GM19455 (cell line): ENCODE data around the gene TLX1.
"Not testable (repeated sequence)": the region's sequence is repeated elsewhere in the genome, so short reads cannot be mapped to it uniquely, and the experiment has no call there.

Experiments
- ATAC-seq: cut with Tn5 transposase; IDR thresholded peaks from one replicate; pipeline ENCODE4 v1.9.1; 2021; ENCODE audit not compliant: unreplicated experiment

TLX1 gene

DNA sequence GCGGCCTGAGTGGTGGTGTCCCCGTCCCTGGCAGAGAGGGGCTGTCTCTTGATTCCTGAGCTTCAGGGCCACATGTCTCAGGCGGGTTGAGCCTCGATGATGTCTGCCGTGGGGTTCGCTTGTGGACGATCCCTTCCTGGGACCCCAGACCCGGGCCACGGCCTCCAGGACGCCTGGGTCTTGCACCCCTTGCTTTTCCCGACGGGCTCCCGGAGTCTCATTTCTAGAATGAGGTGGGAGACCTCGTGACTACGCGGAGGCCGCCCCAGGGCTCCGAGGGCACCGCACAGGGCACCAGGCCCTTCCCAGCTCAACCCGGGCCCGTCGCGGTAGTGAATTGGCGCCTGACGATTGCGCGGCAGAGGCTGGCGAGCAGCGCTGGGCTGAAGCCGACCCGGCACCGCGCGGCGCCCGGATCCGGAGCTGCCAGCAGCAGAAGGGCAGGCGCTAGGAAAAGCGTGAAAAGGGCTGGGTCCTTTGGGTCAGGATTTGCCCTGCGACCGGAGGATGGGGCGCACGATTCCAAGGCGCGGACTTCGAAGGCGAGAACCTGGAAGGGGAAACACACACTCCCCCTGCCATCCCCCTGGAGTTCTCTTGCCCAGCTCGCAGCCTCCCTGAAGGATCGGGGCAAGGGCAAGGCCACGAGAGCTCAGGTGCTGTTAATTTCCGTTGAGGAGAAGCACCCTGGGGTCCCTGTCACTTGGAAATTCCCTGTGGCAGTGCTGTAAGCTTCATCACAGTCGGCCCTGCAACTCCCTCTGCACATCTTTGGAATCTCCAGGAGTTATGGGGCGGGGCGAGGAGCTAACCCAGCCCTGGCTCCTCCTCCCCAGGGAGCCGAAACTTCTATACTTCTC lies 15.5 kb downstream of the TLX1 start:
- no peak for ATAC-seq

DNA sequence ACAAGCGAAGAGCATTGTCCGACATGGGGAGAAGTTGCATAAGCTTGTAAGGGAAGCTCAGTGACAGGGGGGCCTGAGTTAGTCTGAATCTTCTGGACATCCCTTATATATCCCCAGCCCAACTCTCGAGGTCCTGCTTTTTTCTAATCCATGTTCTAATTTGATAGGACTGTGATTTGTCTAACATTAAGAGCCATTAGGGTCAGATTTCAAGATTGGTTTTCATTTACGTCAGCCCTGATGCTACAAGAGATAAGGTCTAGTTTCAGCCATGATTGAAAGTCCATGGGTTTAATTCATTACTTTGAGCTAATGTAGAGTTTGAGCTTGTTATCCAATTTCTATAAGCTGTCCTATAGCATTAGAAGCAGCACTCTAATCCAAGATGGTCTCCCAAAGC lies 20.3 kb downstream of the TLX1 start:
- no peak for ATAC-seq

DNA sequence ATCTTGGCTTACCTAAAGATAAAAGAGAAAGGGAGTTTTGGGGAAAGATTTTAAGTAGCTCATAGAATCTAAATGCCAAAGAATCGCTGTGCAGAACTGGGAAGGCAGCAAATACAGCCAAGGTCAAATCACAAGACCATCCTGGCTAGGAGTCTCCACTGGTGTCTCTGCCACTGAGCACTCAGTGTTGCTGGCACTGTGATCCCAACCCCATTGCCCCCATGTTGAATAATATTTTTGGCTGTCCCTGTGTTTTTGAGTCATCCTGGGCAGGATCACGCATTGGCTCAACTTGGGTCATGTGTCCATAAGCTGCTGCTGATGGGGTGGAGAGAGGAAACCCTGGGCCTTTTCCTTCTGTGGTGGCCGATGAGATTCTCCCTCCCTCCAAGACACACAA lies 21.2 kb downstream of the TLX1 start:
- no peak for ATAC-seq

DNA sequence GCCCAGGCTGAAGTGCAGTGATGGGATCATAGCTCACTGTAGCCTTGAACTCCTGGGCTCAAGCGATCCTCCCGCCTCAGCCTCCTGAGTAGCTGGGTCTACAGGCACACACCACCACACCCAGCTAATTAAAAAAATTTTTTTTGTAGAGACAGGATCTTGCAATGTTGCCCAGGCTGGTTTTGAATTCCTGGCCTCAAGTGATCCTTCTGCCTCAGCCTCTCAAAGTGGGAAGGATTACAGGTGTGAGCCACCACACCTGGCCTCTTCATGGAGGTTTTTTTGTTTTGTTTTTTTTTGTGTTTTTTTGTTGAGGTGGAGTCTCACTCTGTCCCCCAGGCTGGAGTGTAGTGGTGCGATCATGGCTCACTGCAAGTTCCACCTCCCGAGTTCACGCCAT lies 23.4 kb downstream of the TLX1 start:
- not testable (repeated sequence) for ATAC-seq

DNA sequence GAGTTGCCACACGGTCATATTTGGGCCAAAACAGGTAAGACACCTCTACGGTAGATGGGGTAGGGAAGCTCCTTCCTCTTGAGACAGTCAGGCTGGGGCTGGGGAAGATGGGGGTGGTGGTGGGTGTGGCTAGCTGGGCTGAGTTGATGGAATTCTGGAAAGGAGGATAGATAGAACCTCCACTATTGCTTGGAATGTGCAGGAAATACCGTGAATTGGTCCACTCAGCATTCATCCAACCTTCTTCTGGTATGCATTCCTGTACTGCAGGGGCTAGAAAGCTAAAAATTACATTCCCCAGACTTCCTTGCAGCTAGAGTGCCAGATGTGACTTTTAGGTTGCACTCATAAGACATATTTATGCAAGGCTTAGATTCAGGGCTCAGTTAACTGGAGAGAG lies 24.8 kb downstream of the TLX1 start:
- no peak for ATAC-seq

DNA sequence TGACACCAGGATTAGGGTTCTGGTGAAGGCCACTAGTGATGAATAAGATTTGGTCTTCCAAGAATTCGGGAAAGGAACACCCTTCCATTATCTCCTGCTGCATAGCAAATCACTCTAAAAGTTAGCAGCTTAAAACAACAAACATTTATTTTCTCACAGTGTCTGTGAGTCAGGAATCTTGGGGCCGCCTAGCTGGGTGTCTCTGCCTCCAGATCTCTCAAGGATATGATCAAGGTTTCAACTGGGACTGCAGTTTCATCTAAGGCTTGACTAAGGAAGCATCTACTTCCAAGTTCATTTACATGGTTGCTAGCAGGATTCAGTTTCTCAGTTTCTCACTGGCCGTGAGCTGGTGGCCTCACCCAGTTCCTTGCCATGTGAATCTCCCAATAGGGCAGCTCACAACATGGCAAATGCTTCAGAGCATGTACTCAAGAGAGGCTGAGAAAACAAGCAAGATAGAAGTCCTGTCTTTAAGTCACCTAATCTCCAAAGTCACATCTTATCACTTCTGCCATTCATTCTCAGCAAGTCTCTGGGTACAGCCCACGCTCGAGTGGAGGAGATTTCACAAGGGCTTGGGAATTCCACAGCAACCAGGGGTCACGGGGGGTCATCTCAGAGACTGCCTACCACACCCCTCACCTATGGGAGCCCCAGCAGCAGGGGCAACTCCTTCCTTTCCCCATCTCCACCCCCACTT lies 26.8 kb downstream of the TLX1 start:
- no peak for ATAC-seq

DNA sequence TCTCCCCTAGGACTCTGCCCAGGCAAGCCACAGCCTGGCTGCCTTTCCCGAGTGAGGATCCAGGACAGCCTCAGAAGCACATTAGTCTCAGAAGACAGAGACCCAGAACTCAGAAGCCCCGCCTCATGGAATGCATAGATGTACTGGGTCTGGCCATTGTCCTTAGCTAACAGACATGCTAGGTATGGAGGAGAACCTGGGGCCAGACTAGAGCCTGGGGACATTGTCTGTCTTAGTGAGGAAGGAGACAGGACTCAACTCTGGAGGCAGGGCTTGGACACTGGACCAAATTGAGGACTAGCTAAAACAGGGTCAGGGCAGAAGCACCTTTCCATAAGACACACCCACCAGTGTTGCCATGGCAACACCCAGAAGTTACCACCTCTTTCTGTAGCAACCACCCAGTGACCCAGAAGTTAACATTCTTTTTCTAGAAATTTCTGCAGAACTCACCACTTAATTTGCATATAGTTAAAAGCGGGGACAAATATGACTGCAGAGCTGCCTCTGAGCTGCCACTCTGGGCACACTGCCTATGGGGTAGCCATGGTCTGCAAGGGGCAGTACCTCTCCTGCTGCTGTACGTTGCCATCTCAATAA lies 27.5 kb downstream of the TLX1 start:
- no peak for ATAC-seq

DNA sequence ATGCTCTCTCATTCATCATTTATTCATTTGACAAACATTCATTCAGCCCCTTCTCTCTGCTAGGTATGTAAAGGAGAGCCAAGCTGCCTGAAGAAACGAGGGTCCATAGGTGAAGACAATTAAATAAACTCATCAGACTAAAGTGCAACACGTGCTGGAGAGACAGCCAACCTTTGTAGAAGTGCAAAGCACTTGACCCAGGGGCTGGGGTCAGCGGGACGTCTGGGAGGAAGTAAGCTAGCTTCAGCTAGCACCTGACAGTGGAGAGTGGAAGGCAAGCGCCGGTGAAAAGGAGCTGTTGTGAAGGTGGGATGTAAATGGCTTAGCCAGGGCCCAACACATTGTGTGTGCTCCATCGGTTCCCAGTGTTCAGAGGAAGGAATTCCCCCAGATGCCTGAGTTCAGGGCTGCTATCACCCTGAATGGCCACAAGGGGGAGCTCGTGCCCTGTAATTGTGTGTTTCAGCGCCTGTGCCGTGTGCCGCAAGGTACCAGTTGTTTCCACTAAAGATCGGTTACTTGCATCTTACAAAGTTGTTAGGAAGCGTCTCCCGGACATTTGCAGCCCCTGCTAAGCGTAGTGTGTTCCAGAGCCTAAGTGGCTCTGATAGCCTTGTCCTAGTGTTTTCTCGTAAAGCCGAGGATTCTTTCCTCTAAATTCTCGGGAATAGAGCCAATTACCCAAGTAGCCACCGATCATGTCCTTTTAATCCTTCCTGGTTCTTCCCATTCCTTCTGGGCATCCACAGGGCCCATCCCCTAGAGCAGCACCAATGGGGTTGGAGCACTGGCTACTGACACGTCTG lies 30.6 kb downstream of the TLX1 start:
- no peak for ATAC-seq

DNA sequence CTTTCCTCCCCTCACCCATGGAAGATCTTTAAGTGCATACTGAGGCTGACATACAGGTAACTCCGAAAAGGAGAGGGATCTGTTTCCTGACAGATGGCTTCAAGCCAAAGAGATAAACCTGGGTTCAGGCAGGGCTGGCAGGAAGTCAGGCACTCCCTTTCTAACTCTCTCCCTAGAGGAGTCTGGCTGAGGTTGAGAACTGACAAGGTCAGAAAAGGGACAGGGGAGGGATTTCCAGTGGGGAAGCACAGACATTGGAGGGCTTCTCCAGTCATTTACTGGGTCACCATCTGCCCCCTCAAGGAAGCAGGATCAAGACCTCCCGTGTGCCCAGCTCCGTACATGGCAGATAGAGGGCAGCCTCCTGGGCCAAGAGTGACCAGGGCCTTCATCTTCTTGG lies 31.6 kb downstream of the TLX1 start:
- ATAC-seq = no peak

DNA sequence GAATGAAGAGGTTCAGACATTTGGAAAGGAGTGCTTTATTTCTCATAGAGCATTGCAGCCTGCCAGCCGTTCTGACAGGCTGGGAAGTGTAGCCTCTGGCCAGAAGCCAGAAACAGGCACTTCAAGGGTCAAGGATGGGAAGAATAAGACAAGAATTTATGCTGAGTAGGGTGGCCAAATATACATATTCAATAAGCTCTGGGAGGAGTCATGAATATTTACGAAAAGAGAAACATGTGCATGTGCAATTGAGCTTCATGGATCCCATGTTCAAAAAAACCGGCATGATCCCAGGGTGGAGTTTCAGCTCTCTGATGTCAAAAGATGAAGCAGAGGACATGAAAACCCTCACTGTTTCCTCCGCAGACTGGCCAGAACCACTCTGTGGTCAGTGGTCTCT lies 32.9 kb downstream of the TLX1 start:
- no peak for ATAC-seq

DNA sequence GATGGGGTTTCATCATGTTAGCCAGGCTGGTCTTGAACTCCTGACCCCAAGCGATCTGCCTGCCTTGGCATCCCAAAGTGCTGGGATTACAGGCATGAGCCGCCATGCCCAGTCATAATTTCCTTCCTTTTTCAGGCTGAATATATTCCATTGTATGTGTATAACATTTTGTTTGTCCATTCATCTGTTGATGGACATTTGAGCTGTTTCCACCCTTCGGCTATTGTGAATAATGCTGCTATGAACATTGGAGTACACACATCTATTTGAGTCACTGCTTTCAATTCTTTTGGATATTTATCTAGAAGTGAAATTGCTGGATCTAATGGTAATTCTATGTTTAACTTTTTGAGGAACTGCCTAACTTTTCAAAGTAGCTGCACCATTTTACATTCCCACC lies 34.6 kb downstream of the TLX1 start:
- no peak for ATAC-seq

DNA sequence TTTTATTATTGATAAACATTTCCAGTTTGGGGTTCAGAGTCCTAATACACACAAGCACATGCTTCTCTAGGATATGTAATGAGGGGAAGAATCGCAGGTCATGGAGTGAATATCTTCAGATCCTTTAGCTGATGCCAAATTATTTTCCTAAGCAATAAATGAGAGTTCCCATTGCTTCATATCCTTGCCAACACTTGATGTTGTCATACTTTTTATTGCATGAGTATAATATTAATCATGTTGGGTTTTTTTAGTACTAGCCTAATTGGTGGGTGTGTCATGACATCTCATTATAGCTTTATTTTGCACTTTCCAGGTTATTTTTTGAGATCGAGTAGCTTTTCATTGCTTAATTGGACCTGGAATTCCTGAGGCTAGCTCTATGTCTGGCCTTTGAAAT lies 35.3 kb downstream of the TLX1 start:
- no peak for ATAC-seq

DNA sequence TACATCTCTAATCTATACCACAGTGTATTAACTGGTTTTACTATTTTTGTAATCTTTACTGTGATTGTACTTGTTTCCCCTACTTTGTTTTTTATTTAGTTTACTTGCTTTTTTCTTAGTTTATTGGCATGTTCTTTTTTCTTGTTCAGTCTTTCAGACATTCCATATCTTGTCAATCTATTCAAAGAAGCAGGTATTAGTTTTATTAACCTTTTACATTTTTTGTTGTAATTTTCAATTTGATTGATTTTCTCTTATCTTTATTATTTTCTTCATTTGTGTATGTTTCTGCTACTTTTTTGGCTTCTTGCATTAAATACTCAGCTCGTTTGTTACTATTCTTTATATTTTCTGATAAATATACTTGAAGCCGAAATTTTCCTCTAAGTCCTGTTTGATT lies 41.6 kb downstream of the TLX1 start:
- no peak for ATAC-seq

DNA sequence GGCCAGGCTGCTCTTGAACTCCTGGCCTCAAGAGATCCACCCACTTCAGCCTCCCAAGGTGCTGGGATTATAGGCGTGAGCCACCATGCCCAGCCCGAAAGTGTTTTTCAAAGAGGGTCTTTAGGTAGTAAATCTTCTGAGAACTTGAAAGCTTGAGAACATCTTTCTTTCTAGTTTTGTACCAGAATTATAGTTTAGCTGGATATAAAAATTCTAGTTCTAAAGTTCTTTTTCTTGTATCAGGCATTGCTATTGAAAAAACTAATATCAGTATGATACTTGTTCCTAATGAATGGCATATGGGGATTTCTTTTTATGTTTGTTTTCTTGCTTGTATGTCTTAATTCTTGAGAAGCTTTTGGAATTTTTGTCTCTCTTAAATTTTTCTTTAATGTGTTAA lies 43.2 kb downstream of the TLX1 start:
- ATAC-seq = no peak

DNA sequence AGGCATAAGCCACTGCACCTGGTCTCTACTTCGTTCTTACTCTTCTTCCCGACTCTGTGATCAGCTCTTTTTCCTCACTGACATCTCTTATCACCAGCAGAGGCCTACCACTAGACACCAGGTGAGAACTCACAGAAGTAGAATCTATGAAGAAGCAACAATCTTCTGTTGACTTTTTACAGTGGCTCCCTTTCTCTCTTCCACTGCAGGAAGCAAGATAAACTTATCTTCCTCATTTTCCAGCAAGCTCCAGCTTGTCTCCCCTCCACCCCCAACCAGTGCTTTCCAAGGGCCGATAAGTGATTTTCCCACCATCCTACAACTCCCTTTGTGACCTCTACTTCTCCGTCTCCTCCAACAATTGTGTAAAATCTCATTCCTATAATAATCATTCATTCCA lies 45.5 kb downstream of the TLX1 start:
- no peak for ATAC-seq

DNA sequence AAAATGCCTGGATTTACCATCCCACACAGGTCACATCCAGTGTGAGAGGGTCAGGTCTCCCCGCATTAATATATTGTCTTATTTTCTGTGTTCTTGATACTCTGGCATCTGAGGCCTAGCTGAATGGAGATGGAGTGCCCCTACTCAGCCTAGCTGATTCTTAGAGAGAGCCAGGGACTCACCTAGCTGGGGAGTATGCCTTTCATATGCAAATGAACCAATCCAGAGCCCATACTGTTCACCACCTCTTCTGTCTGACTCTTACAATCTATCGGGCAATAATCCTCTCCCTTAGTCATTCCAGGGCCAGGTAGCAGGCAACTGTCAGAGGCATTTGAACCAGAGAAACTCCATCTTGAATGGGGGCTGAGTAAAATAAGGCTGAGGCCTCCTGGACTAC lies 51.8 kb downstream of the TLX1 start:
- no peak for ATAC-seq

DNA sequence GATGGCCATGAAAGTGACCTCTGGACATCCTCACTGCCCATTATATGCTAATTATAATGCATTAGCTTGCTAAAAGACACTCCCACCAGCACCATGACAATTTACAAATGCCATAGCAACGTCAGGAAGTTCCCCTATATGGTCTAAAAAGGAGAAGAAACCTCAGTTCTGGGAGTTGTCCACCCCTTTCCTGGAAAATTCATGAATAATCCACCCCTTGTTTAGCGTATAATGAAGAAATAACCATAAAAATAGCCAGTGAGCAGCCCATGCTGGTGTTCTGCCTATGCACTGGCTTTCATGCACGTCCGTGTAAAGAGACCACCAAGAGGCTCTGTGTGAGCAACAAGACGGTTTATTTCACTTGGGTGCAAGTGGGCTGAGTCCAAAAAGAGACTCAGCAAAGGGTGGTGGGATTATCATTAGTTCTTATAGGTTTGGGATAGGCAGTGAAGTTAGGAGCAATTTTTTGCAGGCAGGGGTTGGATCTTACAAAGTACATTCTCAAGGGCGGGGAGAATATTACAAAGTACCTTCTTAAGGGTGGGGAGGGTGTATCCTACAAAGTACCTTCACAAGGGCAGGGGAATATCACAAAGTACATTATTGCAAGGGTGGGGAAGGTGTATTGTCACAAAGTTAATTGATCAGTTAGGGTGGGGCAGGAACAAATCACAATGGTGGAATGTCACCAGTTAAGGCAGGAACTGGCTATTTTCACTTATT lies 52.5 kb downstream of the TLX1 start:
- ATAC-seq = no peak
